ENCODE data around the gene TRIM2.

- TF ChIP-seq SUZ12 (IDR thresholded peaks at IDR 0.05; ENCODE audit: extremely low read depth, insufficient read depth, insufficient read length) (no peak), ZNF274 (IDR thresholded peaks at IDR 0.05; ENCODE audit: low read depth, low read length) (no peak), YY1 (IDR thresholded peaks at IDR 0.05; ENCODE audit: insufficient read depth, insufficient read length) (no peak)
These were observed 28.5 kb downstream of the TRIM2 start for GRCh38 chr4:153232768-153233167.
